Raji (cell line): ENCODE data around the gene ZMIZ1.

Source experiments
- POLR2A ChIP-seq: IDR thresholded peaks from 2 replicates; pipeline ENCODE4 v1.6.1; 2011; ENCODE audit warnings: low read depth, low read length, control low read depth; ENCODE audit not compliant: insufficient read depth

The ZMIZ1 gene

DNA sequence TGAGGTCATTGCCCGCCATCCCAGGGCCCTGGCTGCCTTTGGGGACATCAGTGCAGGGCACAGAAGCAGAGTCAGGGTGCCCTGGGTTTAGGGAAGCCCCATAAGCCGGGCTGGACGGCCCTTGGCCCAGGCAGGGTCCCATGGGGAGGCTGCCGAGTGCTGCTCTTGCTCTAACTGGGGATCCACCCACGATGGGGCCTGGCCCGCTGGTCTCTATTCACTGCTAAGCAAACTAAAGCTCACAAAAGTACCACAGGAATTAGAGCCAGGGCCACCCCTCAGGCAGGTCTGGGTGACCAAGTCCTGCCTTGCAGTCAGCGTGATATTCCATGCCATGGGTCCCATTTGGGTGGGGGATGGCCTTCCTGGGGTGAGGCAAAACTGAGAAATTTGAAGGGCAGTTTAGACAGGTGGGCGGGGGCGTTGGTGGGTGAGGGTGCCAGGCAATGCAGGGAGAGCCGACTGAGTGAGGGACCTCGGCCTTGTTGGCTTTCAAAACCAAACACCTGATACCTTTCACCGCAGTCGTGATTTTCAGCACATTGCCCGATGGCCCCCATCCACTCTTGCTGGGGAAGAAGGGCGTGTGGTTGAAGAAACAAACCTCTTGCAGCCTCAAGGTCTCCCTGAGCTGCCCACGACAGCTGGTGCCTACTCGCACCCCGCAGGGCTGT, 185.7 kb downstream of the ZMIZ1 start:
- TF ChIP-seq POLR2A = no peak

- no peak for TF ChIP-seq POLR2A
These were observed 186.3 kb downstream of the ZMIZ1 start for GRCh38 chr10:79255007-79255507.

DNA sequence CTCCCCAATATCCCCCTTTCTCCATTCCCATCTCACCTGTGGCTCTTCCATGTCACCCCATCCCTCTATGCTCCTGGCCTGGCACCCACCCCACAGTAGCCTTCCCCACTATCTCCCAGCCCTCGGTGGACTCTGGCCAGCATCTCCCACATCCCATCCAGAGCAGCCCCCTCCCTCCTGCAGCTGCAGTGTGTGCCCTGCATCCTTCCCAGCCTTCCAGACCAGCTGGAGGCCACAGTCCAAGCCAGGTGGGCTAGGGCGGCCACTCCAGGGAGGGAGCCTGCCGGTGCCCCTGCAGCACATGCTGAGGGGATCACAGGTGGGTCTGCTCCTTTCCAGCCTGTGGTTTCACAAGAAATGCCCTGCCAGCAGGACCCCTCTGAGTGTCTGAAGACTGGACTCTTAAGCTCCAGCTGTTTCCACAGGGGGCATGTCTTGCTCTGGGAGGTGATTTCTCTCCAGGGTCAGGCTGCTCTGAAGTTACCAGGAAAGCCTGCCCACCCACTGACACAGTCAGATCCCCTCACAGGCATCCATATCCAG, 187.6 kb downstream of the ZMIZ1 start:
- no peak for TF ChIP-seq POLR2A

DNA sequence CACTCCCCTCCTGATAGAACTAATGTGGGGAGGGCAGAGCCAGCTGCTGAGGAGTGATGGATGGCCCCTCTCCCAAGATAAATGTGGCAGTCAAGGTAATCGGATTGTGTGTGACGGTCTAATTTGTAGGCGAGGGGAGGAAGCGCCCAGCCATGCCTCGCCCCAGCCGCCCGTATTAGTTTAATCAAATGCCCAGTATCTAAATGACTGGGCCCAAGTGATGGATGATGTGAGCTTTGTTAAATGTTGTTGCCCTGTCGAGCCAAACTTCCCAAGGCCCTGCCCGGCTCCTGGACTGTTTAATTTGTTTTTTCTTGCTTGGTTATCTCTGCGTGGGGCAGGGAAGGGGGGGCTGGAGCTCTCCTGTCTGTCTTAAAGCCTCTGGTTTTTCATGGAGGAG, 190.1 kb downstream of the ZMIZ1 start:
- no peak for TF ChIP-seq POLR2A

DNA sequence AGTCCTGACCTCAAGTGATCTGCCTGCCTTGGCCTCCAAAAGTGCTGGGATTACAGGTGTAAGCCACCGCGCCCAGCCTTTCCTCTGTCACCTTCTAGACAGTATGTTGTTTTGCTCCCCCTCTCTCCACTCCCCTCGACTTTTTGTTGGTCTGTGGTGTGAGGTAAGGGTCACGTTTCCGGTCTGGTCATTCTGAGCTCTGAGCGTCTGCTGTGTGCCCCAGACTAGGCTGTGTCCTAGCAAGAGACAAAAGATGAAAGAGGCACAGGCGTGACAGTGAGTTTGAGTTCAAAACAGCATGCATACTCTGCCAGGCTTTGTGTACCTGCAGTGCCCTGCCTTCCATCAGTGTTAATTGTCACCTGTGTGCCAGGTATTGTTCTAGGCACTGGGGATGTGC, 191.1 kb downstream of the ZMIZ1 start:
- TF ChIP-seq POLR2A = no peak

- no peak for TF ChIP-seq POLR2A
These were observed 192.3 kb downstream of the ZMIZ1 start for GRCh38 chr10:79260811-79261740.

- TF ChIP-seq POLR2A = no peak
These were observed 193.4 kb downstream of the ZMIZ1 start for GRCh38 chr10:79262131-79262530.

GRCh38 chr10:79262959-79263746, 194.4 kb downstream of the ZMIZ1 start:
- TF ChIP-seq POLR2A = no peak

GRCh38 chr10:79263939-79264338, 195.2 kb downstream of the ZMIZ1 start:
- TF ChIP-seq POLR2A = no peak

DNA sequence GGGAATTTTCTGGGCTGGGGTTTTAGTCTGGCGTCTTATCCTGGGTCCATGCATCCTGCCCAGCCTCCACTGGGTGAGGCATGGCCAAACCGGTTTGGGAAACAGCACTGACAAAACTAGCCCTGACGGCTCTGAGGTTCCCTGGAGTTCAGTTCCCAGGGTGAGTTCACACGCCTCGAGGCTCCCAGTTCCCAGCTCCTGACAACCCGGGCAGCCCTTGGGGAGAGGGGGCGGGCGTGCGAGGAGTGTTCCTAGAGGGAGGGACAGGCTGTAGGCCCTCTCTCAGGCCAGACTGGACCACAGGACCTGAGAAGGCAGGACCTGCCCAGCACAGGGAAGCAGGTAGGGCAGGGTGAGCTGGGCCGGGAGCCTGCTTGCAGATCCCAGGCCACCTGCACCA, 196.2 kb downstream of the ZMIZ1 start:
- no peak for TF ChIP-seq POLR2A

GRCh38 chr10:79266084-79266483, 197.3 kb downstream of the ZMIZ1 start:
- TF ChIP-seq POLR2A = no peak

- no peak for TF ChIP-seq POLR2A
These were observed 198.0 kb downstream of the ZMIZ1 start for GRCh38 chr10:79266543-79267312.

DNA sequence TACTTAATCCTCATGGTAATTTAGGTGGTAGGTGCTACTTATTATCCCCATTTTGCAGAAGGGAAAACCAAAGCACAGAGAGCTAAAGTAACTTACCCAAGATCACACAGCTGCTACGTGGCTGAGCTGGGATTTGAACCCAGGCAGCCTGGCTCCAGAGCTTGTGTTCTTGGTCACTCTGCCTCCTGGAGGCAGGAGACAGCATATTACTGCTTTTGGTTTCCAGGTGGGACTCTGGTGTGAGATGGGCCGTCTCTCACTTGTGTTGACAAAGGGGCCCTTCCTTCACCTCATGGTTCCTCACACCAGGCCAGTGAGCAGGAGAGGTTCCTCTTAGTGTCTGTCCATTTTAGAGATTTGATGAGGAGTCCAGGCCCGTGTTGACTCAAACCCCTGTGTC, 198.7 kb downstream of the ZMIZ1 start:
- no peak for TF ChIP-seq POLR2A

- TF ChIP-seq POLR2A = no peak
These were observed 199.4 kb downstream of the ZMIZ1 start for GRCh38 chr10:79268161-79268601.

- no peak for TF ChIP-seq POLR2A
These were observed 200.0 kb downstream of the ZMIZ1 start for GRCh38 chr10:79268742-79269141.

GRCh38 chr10:79269443-79269842, 200.7 kb downstream of the ZMIZ1 start:
- TF ChIP-seq POLR2A = no peak
